ENCODE results near the gene CHTF8. TPM values are rescaled to one million over a fixed set of nuclear protein-coding genes. Genes with fewer than 3 reads are reported as not detected.

CHTF8 gene
- total and polyA plus RNA-seq, 10 of the 15 experiments (the other 5 are each of a cell fraction or from before 2014, with no cell fraction given): 18.5 to 159 (median 102) TPM

DNA sequence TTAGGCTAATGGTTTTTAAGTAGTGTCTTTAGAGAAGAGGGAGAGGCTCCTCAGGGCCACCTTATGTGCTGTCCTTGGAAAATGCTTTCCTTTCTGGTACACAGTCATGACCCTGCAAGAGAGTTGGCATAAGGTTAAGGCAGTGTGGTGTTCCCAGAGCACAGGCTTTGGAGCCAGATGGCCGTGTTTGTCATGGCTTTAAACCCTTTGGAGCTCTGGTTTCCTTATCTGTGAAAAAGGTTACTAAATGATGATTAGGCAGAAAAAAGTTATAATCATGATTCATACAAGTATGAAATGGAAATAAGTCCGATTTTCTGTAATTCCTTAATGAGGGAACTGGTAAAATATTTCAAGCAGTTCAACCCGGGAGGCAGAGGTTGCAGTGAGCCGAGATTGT lies 13.3 kb upstream of the CHTF8 start (continued):
- TF ChIP-seq, protein P1, sequence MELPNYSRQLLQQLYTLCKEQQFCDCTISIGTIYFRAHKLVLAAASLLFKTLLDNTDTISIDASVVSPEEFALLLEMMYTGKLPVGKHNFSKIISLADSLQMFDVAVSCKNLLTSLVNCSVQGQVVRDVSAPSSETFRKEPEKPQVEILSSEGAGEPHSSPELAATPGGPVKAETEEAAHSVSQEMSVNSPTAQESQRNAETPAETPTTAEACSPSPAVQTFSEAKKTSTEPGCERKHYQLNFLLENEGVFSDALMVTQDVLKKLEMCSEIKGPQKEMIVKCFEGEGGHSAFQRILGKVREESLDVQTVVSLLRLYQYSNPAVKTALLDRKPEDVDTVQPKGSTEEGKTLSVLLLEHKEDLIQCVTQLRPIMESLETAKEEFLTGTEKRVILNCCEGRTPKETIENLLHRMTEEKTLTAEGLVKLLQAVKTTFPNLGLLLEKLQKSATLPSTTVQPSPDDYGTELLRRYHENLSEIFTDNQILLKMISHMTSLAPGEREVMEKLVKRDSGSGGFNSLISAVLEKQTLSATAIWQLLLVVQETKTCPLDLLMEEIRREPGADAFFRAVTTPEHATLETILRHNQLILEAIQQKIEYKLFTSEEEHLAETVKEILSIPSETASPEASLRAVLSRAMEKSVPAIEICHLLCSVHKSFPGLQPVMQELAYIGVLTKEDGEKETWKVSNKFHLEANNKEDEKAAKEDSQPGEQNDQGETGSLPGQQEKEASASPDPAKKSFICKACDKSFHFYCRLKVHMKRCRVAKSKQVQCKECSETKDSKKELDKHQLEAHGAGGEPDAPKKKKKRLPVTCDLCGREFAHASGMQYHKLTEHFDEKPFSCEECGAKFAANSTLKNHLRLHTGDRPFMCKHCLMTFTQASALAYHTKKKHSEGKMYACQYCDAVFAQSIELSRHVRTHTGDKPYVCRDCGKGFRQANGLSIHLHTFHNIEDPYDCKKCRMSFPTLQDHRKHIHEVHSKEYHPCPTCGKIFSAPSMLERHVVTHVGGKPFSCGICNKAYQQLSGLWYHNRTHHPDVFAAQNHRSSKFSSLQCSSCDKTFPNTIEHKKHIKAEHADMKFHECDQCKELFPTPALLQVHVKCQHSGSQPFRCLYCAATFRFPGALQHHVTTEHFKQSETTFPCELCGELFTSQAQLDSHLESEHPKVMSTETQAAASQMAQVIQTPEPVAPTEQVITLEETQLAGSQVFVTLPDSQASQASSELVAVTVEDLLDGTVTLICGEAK (IDR thresholded peaks at IDR 0.05; ENCODE audit: borderline replicate concordance): no peak
- TF ChIP-seq NR2C2 (IDR thresholded peaks at IDR 0.05; ENCODE audit: borderline replicate concordance, control insufficient read depth, insufficient read length, low read depth) (no peak), BCL11A (IDR thresholded peaks at IDR 0.05; ENCODE audit: low read depth, low read length) (no peak), MTA3 (IDR thresholded peaks at IDR 0.05; ENCODE audit: borderline replicate concordance, low read length) (no peak), TBL1XR1 (IDR thresholded peaks at IDR 0.05; ENCODE audit: low read depth, low read length) (no peak), POLR2AphosphoS5 (IDR thresholded peaks at IDR 0.05; ENCODE audit: low read length) (no peak), JUNB (IDR thresholded peaks at IDR 0.05) (no peak), ESRRA (IDR thresholded peaks at IDR 0.05; ENCODE audit: low read length) (no peak)
- TF ChIP-seq, protein P2, sequence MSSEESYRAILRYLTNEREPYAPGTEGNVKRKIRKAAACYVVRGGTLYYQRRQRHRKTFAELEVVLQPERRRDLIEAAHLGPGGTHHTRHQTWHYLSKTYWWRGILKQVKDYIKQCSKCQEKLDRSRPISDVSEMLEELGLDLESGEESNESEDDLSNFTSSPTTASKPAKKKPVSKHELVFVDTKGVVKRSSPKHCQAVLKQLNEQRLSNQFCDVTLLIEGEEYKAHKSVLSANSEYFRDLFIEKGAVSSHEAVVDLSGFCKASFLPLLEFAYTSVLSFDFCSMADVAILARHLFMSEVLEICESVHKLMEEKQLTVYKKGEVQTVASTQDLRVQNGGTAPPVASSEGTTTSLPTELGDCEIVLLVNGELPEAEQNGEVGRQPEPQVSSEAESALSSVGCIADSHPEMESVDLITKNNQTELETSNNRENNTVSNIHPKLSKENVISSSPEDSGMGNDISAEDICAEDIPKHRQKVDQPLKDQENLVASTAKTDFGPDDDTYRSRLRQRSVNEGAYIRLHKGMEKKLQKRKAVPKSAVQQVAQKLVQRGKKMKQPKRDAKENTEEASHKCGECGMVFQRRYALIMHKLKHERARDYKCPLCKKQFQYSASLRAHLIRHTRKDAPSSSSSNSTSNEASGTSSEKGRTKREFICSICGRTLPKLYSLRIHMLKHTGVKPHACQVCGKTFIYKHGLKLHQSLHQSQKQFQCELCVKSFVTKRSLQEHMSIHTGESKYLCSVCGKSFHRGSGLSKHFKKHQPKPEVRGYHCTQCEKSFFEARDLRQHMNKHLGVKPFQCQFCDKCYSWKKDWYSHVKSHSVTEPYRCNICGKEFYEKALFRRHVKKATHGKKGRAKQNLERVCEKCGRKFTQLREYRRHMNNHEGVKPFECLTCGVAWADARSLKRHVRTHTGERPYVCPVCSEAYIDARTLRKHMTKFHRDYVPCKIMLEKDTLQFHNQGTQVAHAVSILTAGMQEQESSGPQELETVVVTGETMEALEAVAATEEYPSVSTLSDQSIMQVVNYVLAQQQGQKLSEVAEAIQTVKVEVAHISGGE (CRISPR knock-in tag; IDR thresholded peaks at IDR 0.05): no peak
- TF ChIP-seq, protein P3, sequence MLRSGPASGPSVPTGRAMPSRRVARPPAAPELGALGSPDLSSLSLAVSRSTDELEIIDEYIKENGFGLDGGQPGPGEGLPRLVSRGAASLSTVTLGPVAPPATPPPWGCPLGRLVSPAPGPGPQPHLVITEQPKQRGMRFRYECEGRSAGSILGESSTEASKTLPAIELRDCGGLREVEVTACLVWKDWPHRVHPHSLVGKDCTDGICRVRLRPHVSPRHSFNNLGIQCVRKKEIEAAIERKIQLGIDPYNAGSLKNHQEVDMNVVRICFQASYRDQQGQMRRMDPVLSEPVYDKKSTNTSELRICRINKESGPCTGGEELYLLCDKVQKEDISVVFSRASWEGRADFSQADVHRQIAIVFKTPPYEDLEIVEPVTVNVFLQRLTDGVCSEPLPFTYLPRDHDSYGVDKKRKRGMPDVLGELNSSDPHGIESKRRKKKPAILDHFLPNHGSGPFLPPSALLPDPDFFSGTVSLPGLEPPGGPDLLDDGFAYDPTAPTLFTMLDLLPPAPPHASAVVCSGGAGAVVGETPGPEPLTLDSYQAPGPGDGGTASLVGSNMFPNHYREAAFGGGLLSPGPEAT (IDR thresholded peaks at IDR 0.05; ENCODE audit: low read depth): no peak

Measured in GM12878 (cell line).